ENCODE data around the gene DNAJB14. TPM values are rescaled to one million over a fixed set of nuclear protein-coding genes. Genes with fewer than 3 reads are reported as not detected.
A peak's percentile ranks its signal among the peaks of the same experiment; 100 is the strongest.

Gene DNAJB14
- polyA plus RNA-seq, 1 experiment = 30.1 TPM

GRCh38 chr4:99979872-99980271, 33.5 kb upstream of the DNAJB14 start:
- ChIA-PET CTCF (no interaction called here), POLR2A (no interaction called here)
- TF ChIP-seq CTCF (IDR thresholded peaks at IDR 0.05; ENCODE audit: insufficient read depth, low read depth, low read length) = no peak
- H3K4me3 ChIP-seq (ENCODE audit: low read depth, low read length) = no peak overlapping the region
- H3K27me3 ChIP-seq (ENCODE audit: control insufficient read depth, insufficient read depth, low read length) = no peaks in the 10 kb centered on the region
- DNase-seq (ENCODE audit: low read depth) = no peak
- no peaks in the 10 kb centered on the region for H3K36me3 ChIP-seq (ENCODE audit: control insufficient read depth, insufficient read depth, low read length)

DNA sequence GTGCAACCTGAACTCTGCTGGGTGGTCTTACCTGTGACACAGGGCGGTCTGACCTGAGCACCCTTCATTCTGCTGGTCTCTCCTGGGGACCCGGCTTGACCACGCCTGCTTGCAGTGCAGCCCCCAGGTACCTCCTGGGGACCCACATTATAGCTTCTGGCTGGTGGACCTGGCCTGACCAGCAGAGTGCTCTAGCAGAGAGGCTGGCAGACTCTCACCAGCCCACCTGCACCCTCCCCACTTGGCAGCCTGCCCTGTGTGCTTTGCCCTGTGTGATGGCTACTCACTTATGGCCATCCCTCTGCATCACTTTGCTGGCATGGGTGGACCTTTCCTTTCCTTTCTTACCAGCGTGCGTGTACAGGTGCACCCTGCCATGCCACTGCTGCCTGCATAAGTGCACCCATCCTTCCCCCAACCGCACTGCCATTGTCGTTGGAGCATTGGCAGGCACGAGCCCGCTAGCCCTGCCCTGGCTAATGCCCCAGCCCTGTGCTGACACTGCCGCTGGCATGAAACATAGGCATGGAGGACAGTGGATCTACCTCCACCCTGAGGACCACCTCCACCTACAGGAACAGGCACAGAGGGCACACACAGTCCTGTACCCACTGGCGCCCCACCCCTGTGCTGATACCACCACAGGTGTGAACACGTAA, 25.2 kb upstream of the DNAJB14 start:
- no peaks in the 10 kb centered on the region for H3K36me3 ChIP-seq (ENCODE audit: control insufficient read depth, insufficient read depth, low read length)
- DNase-seq (ENCODE audit: low read depth) = no peak
- no peak for TF ChIP-seq CTCF (IDR thresholded peaks at IDR 0.05; ENCODE audit: insufficient read depth, low read depth, low read length)
- CTCF ChIA-PET = interaction anchor here (1.3 kb wide), 1 partner anchor 17 kb away, joined by 3 read pairs; no protein-coding TSS in a partner anchor
- POLR2A ChIA-PET = no interaction called here
- no peak overlapping the region for H3K4me3 ChIP-seq (ENCODE audit: low read depth, low read length)
- H3K27me3 ChIP-seq (ENCODE audit: control insufficient read depth, insufficient read depth, low read length) = no peaks in the 10 kb centered on the region

DNA sequence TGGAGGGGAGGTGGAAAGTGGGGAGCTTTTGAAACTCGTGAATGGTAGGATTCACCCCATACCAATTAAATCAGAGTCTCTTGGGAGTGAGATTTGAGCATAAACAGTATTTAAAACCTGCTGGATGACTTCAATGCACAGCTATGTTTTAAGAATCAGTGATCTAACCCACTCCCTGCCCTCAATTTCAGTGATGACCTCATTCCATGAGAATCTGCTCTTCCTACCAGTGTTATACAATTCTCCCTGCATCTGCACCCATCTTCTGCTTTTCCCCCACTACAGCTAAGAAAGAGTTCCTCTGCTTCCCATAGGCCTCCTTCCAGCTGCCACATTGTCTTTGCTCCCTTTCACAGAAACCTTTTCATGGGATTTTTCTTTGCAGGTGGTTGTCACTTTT, 21.9 kb upstream of the DNAJB14 start:
- H3K4me3 ChIP-seq (ENCODE audit: low read depth, low read length) = no peak overlapping the region
- POLR2A ChIA-PET = no interaction called here
- no peaks in the 10 kb centered on the region for H3K27me3 ChIP-seq (ENCODE audit: control insufficient read depth, insufficient read depth, low read length)
- peak; percentile 55 for DNase-seq (ENCODE audit: low read depth)
- no peak for TF ChIP-seq CTCF (IDR thresholded peaks at IDR 0.05; ENCODE audit: insufficient read depth, low read depth, low read length)
- CTCF ChIA-PET = no interaction called here
- H3K36me3 ChIP-seq (ENCODE audit: control insufficient read depth, insufficient read depth, low read length) = no peaks in the 10 kb centered on the region

- ChIA-PET POLR2A (no interaction called here), CTCF (no interaction called here)
- no peak overlapping the region for H3K4me3 ChIP-seq (ENCODE audit: low read depth, low read length)
- no peak for TF ChIP-seq CTCF (IDR thresholded peaks at IDR 0.05; ENCODE audit: insufficient read depth, low read depth, low read length)
- peak; percentile 28 for DNase-seq (ENCODE audit: low read depth)
- no peaks in the 10 kb centered on the region for H3K36me3 ChIP-seq (ENCODE audit: control insufficient read depth, insufficient read depth, low read length)
- no peaks in the 10 kb centered on the region for H3K27me3 ChIP-seq (ENCODE audit: control insufficient read depth, insufficient read depth, low read length)
Observed at GRCh38 chr4:99966692-99967091, 20.3 kb upstream of the DNAJB14 start.

DNA sequence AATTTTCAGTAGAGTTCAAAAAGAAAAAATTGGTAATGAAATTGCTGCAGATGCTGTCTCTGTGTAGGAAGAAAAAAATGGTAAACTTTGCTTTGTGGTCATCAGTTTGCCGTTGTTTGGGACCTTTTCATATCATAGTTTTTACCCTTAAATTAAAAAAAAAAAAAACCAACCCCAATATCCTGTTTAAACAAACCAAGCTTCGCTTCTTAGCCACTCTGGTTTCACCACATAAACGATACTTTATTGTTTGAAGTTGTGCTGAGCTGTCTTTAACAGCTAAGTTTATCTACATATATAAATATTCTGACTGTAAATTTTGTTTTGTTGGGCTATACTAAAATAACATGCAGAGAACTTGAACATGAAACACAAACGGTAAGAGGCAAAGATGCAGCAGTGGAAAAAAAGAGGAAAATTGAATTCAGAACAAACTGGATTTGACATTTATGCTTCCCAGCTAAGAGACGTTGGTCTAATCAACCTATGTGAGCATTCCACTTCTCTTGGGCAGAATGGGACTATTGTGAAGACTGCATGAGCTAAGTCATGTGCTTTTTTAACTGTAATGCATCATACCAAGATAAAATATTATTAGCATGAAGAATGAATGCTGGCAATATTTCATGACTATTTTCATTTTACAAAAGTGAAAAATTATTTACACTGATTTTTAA, 19.4 kb upstream of the DNAJB14 start:
- POLR2A ChIA-PET = no interaction called here
- Histone ChIP-seq H3K27me3 (ENCODE audit: control insufficient read depth, insufficient read depth, low read length) (no peaks in the 10 kb centered on the region), H3K36me3 (ENCODE audit: control insufficient read depth, insufficient read depth, low read length) (no peaks in the 10 kb centered on the region), H3K4me3 (ENCODE audit: low read depth, low read length) (no peak overlapping the region)
- CTCF ChIA-PET = no interaction called here
- TF ChIP-seq CTCF (IDR thresholded peaks at IDR 0.05; ENCODE audit: insufficient read depth, low read depth, low read length) = no peak
- no peak for DNase-seq (ENCODE audit: low read depth)

All from BJ (cell line).